ENCODE measurements around the gene ZNF524.

DNA sequence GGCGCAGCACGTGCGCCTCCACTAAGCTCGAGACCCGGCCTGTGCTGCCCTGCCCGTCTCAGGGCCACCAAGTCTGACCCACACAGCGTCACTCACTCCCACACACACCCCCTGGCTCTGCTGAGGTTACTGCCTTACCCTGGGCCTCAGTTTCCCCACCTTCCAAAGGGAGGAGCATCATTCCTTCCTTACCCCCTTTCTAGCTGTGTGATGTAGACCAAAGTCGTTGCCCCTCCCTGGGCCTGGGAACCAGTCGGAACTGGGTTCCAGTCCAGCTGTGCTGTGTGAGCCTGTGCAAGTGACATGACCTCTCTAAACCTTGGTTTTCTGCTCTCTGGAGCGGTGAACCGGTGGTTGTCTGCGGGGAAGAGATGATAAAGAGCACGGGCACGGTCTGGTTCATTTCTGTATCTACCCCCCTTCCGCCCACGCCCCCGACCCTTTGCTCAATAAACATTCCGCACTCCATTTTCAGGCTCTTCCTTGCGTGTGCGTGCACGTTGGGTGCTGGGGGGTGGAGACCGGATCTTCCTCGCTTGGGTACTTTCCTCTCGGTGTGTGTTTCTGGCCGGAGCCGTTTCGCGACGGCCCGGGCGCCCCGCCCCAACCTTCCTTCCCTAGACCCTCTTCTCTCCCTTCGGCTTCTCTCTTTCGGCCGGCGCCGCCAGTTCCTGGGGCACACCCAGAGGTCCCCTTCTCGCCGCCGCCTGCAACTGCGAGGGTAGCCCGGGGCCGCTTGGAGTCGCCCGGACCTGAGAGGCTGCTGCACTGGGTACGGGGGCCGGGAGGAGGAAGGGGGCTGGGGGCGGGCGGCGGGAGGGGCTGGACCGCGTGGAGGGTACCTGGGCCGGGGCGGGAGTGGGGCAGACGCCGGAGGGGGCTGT lies 43.2 kb downstream of the ZNF524 start, which contains the start of gene ZNF581:
- TF ChIP-seq CTCF (IDR thresholded peaks at IDR 0.05): no peak
- TF ChIP-seq TCF7L2 (IDR thresholded peaks at IDR 0.05; ENCODE audit: low read depth, low read length): 0 out of 2 replicates have a peak, but pooled peaks have one; percentile 30

Measured in Panc1 (cell line).